Tibial nerve (tissue), 4 donors: ENCODE data around the gene USE1. TPM values are rescaled to one million over a fixed set of nuclear protein-coding genes. Genes with fewer than 3 reads are reported as not detected.

Experiments
- total RNA-seq, 4 donors: library from RNA; depleted of rRNA; stranded (reverse); fragments of >200 nt; gene quantifications; one replicate each; pipeline ENCODE4 v1.1.0, GENCODE V29; 2016

Gene USE1
- total RNA-seq, 4 donors from 2014 or later, result 17.4 to 50.0 (median 28.0) TPM

Other genes starting within 250 kb of the USE1 start
- gene CPAMD8, start 188.5 kb upstream of the USE1 start, total RNA-seq, result 10 to 100 TPM in 3 of 4 donors, 1 to 10 TPM in 1; 9.8 to 26.3 (median 14.4) TPM
- 10 to 100 TPM in 1 of 4 donors, 1 to 10 TPM in 3; 2.6 to 11.6 (median 4.3) TPM for gene HAUS8, start 139.9 kb upstream of the USE1 start, total RNA-seq
- gene MYO9B, start 139.6 kb upstream of the USE1 start, total RNA-seq, result 100 to 1,000 TPM in 3 of 4 donors, 10 to 100 TPM in 1; 61.7 to 201 (median 115) TPM
- gene OCEL1, start 10.9 kb downstream of the USE1 start, total RNA-seq, result 10 to 100 TPM in 1 of 4 donors, 1 to 10 TPM in 3; 3.3 to 30.0 (median 5.8) TPM
- gene NR2F6, start 30.6 kb downstream of the USE1 start, total RNA-seq, result 10 to 100 TPM; 30.0 to 46.0 (median 39.5) TPM
- 10 to 100 TPM in 2 of 4 donors, 1 to 10 TPM in 2; 3.1 to 29.4 (median 17.5) TPM for gene USHBP1, start 49.4 kb downstream of the USE1 start, total RNA-seq
- 10 to 100 TPM; 60.0 to 72.0 (median 67.0) TPM for gene BABAM1, start 52.1 kb downstream of the USE1 start, total RNA-seq
- gene ANKLE1, start 66.5 kb downstream of the USE1 start, total RNA-seq, result 1 to 10 TPM in 2 of 4 donors, under 1 TPM in 2; 0.44 to 2.1 (median 0.90) TPM
- gene ABHD8, start 88.1 kb downstream of the USE1 start, total RNA-seq, result 10 to 100 TPM; 15.7 to 22.9 (median 19.9) TPM
- gene MRPL34, start 90.5 kb downstream of the USE1 start, total RNA-seq, result 100 to 1,000 TPM; 143 to 187 (median 175) TPM
- gene DDA1, start 94.2 kb downstream of the USE1 start, total RNA-seq, result 10 to 100 TPM in 1 of 4 donors, 1 to 10 TPM in 3; 5.7 to 14.7 (median 7.8) TPM
- gene ANO8, start 119.5 kb downstream of the USE1 start, total RNA-seq, result 10 to 100 TPM; 10.7 to 23.1 (median 13.3) TPM
- gene GTPBP3, start 122.2 kb downstream of the USE1 start, total RNA-seq, result 10 to 100 TPM; 15.9 to 59.4 (median 28.8) TPM
- 100 to 1,000 TPM in 1 of 4 donors, 10 to 100 TPM in 3; 21.8 to 142 (median 78.8) TPM for gene PLVAP, start 162.0 kb downstream of the USE1 start, total RNA-seq
- 1 to 10 TPM in 2 of 4 donors, under 1 TPM in 1, not detected in 1; 0.63 to 4.5 (median 2.0) TPM for gene CCDC194, start 178.8 kb downstream of the USE1 start, total RNA-seq
- gene BST2, start 190.3 kb downstream of the USE1 start, total RNA-seq, result 10 to 100 TPM; 71.0 to 77.4 (median 72.2) TPM
- gene MVB12A, start 204.7 kb downstream of the USE1 start, total RNA-seq, result 10 to 100 TPM; 42.8 to 87.9 (median 51.9) TPM
- gene TMEM221, start 233.3 kb downstream of the USE1 start, total RNA-seq, result 1 to 10 TPM in 1 of 4 donors, under 1 TPM in 2, not detected in 1; 0.21 to 2.0 (median 0.30) TPM
- under 1 TPM in 1 of 4 donors, not detected in 3; 0.44 TPM for gene NXNL1, start 245.6 kb downstream of the USE1 start, total RNA-seq